Activated T-helper 2 cell treated with anti-CD3 and anti-CD28 coated beads, Interferon-gamma antibody, Interleukin-2, Interleukin-4, amounts not matched to agents 10 μg/mL and 5 μg/mL and 100 μg/mL, durations not matched to agents 14 hours and 24 hours and 36 hours (primary cell): ENCODE data around the gene BOD1. TPM values are rescaled to one million over a fixed set of nuclear protein-coding genes. Genes with fewer than 3 reads are reported as not detected.
"Not testable (repeated sequence)": the region's sequence is repeated elsewhere in the genome, so short reads cannot be mapped to it uniquely, and the experiment has no call there.

Experiments
- DNase-seq: peaks from one replicate; pipeline ENCODE4 v3.0.0; 2021; ENCODE audit warnings: low spot score
- H3K27ac Mint-ChIP-seq: one replicate; pipeline ENCODE4 v1.8.0; 2021; ENCODE audit warnings: mixed read lengths
- H3K27me3 Mint-ChIP-seq: one replicate; pipeline ENCODE4 v1.8.0; 2021; ENCODE audit warnings: low read depth, mixed read lengths
- H3K36me3 Mint-ChIP-seq: one replicate; pipeline ENCODE4 v1.8.0; 2021; ENCODE audit warnings: low read depth, mixed read lengths
- H3K4me1 Mint-ChIP-seq: one replicate; pipeline ENCODE4 v1.8.0; 2021; ENCODE audit warnings: low read depth, mixed read lengths
- H3K4me3 Mint-ChIP-seq: one replicate; pipeline ENCODE4 v1.8.0; 2021; ENCODE audit warnings: low read depth, mild to moderate bottlenecking, moderate library complexity, mixed read lengths
- H3K9me3 Mint-ChIP-seq: one replicate; pipeline ENCODE4 v1.8.0; 2021; ENCODE audit warnings: mixed read lengths
- intact Hi-C: fragments of 100-400 bp; cut with micrococcal nuclease; formaldehyde crosslinking; loops from one replicate; pipeline ENCODE4 v1.15.1; 2023
- total RNA-seq: library from RNA; stranded (reverse); gene quantifications from 2 replicates; pipeline ENCODE4 v1.2.3, GENCODE V29; 2022

Gene BOD1
- total RNA-seq, 1 donor from 2014 or later = 32.3 TPM

DNA sequence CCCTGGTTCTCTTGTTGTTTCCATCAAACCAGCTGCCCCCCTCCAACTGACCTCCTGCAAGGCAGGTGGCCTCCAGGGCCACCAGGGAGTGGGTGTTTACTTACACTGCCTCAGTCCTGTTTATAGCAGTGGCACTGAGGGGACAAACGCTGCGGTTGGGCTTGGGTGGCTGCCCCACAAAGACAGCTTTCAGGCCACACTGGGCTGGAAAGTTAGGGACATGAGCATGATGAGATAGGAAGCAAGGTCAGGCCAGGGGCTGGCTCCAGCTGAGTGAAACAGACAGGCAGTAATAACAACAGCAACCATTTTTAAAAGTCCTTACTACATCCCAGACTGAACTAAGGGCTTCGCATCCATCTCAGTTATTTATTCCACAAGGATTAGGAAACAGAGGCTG, 20.6 kb downstream of the BOD1 start:
- Mint-ChIP-seq H3K4me1 (no peaks in the 10 kb centered on the region), H3K36me3 (no peaks in the 10 kb centered on the region), H3K9me3 (peaks cover 29% of the 10 kb centered on the region), H3K27ac (no peak overlapping the region), H3K4me3 (no peak overlapping the region), H3K27me3 (no peaks in the 10 kb centered on the region)
- no peak for DNase-seq
- intact Hi-C loops = no loop called here

DNA sequence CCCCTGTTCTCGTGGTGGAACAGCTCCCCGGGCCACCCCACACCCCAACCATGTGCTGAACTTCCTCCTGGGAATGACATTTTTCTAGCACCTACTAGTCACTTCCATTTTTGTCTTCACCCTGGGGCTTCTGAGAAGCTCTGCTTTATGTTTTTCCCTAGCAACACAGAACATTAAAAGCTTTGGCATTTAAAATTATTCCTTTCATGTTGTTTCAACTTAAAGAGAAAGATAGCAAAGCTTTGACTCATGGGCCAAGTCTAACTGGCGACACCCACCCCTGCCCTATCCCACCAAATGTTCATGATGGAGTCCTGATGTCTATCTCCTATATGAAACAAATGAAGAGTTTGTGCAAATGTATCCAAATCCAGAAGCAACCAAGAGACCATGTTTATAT, 22.4 kb downstream of the BOD1 start:
- intact Hi-C loops = no loop called here
- no peaks in the 10 kb centered on the region for H3K36me3 Mint-ChIP-seq
- no peak overlapping the region for H3K27ac Mint-ChIP-seq
- DNase-seq = no peak
- no peaks in the 10 kb centered on the region for H3K4me1 Mint-ChIP-seq
- no peak overlapping the region for H3K4me3 Mint-ChIP-seq
- peaks cover 37% of the 10 kb centered on the region for H3K9me3 Mint-ChIP-seq
- no peaks in the 10 kb centered on the region for H3K27me3 Mint-ChIP-seq

DNA sequence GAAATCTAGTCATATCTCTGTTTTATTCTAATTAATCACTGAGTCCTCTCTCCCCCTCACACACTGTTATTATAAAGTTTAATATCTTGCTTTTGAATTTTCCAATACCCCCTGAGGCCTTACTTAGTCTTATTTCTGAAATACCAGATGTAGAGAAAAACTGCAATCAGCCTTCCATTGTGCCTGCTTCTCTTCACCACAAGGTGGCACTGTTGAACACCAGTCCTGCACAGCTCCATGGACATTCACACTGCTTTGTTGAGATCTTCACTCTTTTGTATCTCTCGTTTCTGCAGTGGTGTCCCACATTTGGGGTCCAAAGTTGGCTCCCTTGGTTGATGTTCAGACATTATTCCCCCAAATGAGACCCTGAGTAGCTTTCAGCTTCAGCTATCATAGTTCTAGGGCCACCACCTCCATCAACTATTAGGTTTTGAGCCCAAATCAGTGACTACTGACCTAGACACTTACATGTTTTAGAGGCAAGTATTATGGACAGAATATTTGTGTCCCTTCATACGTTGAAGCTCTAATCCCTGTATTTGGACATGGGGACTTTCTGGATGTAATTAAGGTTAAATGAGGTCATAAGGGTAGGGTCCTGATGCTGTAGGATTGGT, 24.3 kb downstream of the BOD1 start:
- Mint-ChIP-seq H3K27me3 (no peaks in the 10 kb centered on the region), H3K9me3 (peaks cover 37% of the 10 kb centered on the region), H3K4me1 (no peaks in the 10 kb centered on the region), H3K36me3 (no peaks in the 10 kb centered on the region), H3K4me3 (no peak overlapping the region), H3K27ac (no peak overlapping the region)
- intact Hi-C loops = no loop called here
- no peak for DNase-seq

- Mint-ChIP-seq H3K36me3 (no peaks in the 10 kb centered on the region), H3K9me3 (peaks cover 46% of the 10 kb centered on the region), H3K27me3 (no peaks in the 10 kb centered on the region), H3K27ac (no peak overlapping the region), H3K4me1 (no peaks in the 10 kb centered on the region), H3K4me3 (no peak overlapping the region)
- intact Hi-C loops = no loop called here
- no peak for DNase-seq
These were observed 25.4 kb downstream of the BOD1 start for GRCh38 chr5:173591056-173591514.

- H3K27ac Mint-ChIP-seq = no peak overlapping the region
- no peak for DNase-seq
- no peaks in the 10 kb centered on the region for H3K27me3 Mint-ChIP-seq
- peaks cover 46% of the 10 kb centered on the region for H3K9me3 Mint-ChIP-seq
- H3K4me3 Mint-ChIP-seq = no peak overlapping the region
- H3K4me1 Mint-ChIP-seq = no peaks in the 10 kb centered on the region
- no peaks in the 10 kb centered on the region for H3K36me3 Mint-ChIP-seq
- intact Hi-C loops = no loop called here
These were observed 25.9 kb downstream of the BOD1 start for GRCh38 chr5:173590436-173591055.

GRCh38 chr5:173586133-173586532, 30.3 kb downstream of the BOD1 start:
- intact Hi-C loops = not testable (repeated sequence)

DNA sequence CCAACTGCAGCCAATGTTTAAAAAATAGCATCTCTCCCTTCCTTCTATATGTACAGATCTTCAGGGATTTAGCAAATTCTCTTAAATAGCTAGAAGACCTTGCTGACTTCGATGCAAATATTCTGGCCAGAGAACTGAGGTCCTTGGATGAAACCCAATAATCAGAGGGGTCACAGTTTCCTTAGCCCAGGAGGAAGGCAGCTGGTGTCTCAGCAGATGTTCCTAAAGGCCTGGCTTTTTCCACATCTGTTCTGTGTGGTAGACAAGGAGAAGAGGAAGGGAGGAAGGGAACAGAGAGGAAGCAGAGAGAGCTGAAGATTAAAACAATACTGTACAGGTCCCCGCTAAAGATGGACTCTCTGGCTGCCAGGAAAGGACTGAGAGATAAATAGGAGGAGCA, 33.1 kb downstream of the BOD1 start:
- Mint-ChIP-seq H3K4me3 (no peak overlapping the region), H3K27ac (no peak overlapping the region), H3K4me1 (no peaks in the 10 kb centered on the region), H3K27me3 (peaks cover 3% of the 10 kb centered on the region), H3K36me3 (no peaks in the 10 kb centered on the region), H3K9me3 (peaks cover 22% of the 10 kb centered on the region)
- DNase-seq = no peak
- intact Hi-C loops = no loop called here

More at GRCh38 chr5:173586133-173586532, 30.3 kb downstream of the BOD1 start:
- H3K27ac Mint-ChIP-seq, H3K36me3 Mint-ChIP-seq, H3K27me3 Mint-ChIP-seq, H3K4me3 Mint-ChIP-seq, DNase-seq, H3K4me1 Mint-ChIP-seq: not testable (repeated sequence)
- peaks cover 23% of the 10 kb centered on the region for H3K9me3 Mint-ChIP-seq

DNA sequence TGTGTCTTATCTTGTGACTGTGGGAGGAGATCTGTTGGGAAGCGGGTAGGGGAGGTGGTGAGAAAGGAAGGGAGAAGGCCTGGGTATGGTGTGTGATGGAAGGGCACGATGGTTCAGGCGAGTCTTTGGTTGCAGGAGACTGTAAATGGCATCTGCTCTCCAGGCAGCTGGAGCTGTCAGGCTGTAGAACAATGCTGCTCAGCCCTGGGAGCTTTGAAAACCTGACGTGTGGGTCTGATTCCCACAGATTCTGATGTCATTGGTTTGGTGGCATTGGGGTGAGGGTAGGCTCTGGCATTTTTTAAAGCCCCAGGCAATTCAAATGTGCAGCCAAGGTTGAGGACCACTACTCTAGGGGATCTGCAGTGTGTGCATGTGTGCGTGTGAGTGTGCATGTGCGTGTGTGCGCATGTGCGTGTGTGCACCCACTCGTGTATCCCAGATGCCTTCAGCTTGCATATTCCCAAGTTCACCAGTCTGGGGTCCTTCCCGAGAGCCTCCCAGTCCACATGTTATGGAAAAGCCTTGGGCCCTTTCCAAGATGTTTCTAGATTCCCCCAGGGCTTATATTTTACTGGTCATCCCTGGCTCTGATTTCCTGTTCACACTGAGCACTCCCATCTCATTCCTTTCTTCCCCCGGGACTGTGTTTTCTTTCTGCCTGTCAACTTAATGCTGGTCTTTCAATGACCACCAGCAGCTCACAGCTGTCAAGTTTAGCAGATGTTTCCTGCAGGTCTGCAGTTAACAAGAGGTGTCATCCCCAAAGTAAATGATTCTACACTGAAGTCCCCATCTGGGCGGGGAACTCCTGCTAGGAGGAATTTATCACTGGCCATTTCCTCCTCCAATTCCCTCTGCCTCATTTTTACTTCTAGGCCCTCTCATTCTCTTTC, 34.0 kb downstream of the BOD1 start:
- DNase-seq = no peak
- no peak overlapping the region for H3K4me3 Mint-ChIP-seq
- no peaks in the 10 kb centered on the region for H3K36me3 Mint-ChIP-seq
- no peaks in the 10 kb centered on the region for H3K4me1 Mint-ChIP-seq
- H3K27me3 Mint-ChIP-seq = peaks cover 3% of the 10 kb centered on the region
- peaks cover 22% of the 10 kb centered on the region for H3K9me3 Mint-ChIP-seq
- intact Hi-C loops = no loop called here
- no peak overlapping the region for H3K27ac Mint-ChIP-seq

DNA sequence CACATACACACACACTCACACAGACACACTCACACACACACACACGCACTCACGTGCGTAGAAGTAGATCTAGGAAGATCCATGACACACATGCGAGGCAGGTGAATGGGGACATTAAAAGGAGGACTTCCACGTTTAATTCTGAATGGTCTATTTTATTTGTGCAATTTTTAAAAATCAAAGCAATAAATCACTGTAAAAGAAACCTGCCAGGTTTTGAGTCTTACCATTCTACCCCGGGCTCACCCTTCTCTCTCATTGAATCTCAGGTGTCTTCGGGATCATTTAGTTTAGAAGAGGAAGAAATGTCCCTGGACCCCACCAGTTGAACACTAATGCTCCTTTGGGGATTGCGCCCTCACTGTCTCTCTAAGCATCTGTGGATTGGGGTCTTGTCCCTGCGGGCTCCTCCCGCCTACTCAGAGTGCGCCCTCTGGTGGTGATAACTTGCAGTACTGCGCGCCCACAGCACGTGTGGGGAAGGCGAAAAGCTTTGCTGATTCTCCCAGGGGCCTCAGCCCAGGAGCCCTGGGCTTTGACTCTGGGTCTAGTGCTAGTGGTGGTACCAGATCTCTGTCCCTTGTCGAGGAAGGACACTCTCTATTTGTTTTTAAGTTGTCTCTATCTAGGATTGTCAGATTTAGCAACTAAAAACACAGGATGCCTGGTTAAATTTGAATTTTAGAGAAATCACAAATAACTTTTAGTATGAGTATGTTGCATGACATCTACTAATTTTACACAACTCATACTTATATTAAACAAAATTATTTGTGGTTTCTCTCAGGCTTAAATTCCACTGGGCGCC, 34.8 kb downstream of the BOD1 start:
- peaks cover 3% of the 10 kb centered on the region for H3K27me3 Mint-ChIP-seq
- H3K36me3 Mint-ChIP-seq = no peaks in the 10 kb centered on the region
- no peak overlapping the region for H3K27ac Mint-ChIP-seq
- intact Hi-C loops = no loop called here
- peak; percentile 36 for DNase-seq
- H3K9me3 Mint-ChIP-seq = peaks cover 18% of the 10 kb centered on the region
- no peaks in the 10 kb centered on the region for H3K4me1 Mint-ChIP-seq
- no peak overlapping the region for H3K4me3 Mint-ChIP-seq

DNA sequence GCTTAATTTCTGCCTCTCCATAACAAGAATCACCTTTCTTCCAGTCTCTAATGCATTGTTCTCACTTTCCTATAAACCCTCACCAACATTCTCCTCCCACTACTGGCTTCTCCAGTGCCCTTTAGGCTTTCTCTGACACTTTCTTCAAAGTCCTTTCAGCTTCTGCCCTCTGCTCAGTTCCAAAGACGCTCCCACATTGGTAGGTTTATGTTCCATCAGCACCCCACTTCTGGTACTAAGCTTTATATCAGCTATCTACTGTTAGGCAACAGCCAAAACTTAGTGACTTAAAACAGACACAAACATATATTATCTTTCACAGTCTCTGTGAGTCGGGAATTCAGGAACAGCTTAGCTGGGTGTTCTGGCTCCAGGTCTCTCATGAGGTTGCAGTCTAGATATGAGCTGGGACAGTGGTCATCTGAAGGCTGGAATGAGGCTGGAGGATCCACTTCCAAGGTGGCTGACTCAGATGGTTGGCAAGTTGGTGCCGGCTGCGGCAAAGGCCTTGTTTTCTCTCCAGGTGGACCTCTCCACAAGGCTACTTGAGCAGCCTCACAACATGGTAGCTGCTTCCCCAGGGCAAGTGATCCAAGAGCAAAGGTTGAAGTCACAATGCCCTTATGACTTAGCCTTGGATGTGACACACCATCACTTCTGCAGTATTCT, 37.4 kb downstream of the BOD1 start:
- Mint-ChIP-seq H3K4me3 (no peak overlapping the region), H3K4me1 (no peaks in the 10 kb centered on the region)

GRCh38 chr5:173577817-173578216, 38.6 kb downstream of the BOD1 start:
- no peaks in the 10 kb centered on the region for H3K36me3 Mint-ChIP-seq
- H3K27me3 Mint-ChIP-seq = peaks cover 9% of the 10 kb centered on the region
- intact Hi-C loops = no loop called here
- no peak overlapping the region for H3K27ac Mint-ChIP-seq
- no peaks in the 10 kb centered on the region for H3K4me1 Mint-ChIP-seq
- H3K9me3 Mint-ChIP-seq = peaks cover 7% of the 10 kb centered on the region
- DNase-seq = no peak
- no peak overlapping the region for H3K4me3 Mint-ChIP-seq

More for the DNA sequence above, 37.4 kb downstream of the BOD1 start:
- DNase-seq = no peak
- Mint-ChIP-seq H3K27ac (no peak overlapping the region), H3K9me3 (peaks cover 7% of the 10 kb centered on the region), H3K27me3 (peaks cover 7% of the 10 kb centered on the region), H3K36me3 (no peaks in the 10 kb centered on the region)
- intact Hi-C loops = no loop called here

DNA sequence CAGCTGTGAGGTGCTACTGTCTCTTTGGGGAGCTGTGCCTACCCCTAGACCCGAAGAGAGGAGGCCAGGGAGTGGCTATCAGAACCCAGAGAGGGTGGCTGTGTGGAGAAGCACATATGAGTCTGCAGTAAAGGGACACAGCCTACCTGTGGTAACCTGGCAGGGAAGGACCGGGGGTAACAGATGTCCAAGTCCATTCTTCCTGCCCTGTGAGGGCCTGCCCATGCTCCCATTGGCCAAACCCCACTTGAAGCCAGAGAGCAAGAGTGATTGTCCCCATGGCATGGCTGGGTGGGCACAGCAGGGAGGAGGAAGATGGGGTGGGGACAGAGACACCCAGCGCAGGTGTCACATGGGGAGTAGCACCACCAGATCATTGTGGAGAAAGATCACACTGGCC, 39.3 kb downstream of the BOD1 start:
- no peak overlapping the region for H3K27ac Mint-ChIP-seq
- H3K9me3 Mint-ChIP-seq = peaks cover 7% of the 10 kb centered on the region
- no peaks in the 10 kb centered on the region for H3K4me1 Mint-ChIP-seq
- DNase-seq = no peak
- intact Hi-C loops = no loop called here
- no peaks in the 10 kb centered on the region for H3K36me3 Mint-ChIP-seq
- H3K4me3 Mint-ChIP-seq = no peak overlapping the region
- H3K27me3 Mint-ChIP-seq = peaks cover 10% of the 10 kb centered on the region
